Fibroblast of the aortic adventitia (primary cell): ENCODE results near the gene STOML1. TPM values are rescaled to one million over a fixed set of nuclear protein-coding genes. Genes with fewer than 3 reads are reported as not detected.

Experiments
- DNase-seq: peaks from one replicate; pipeline ENCODE4 v3.0.0-alpha.2; 2010; ENCODE audit warnings: low read depth
- H3K4me3 ChIP-seq: 2 replicates; pipeline ENCODE4 v1.5.1; 2011; ENCODE audit warnings: low read depth, mild to moderate bottlenecking, control low read depth, low read length, moderate library complexity
- total RNA-seq: library from RNA; depleted of rRNA; stranded (reverse); fragments of >200 nt; gene quantifications from 2 replicates; pipeline ENCODE4 v1.2.3, GENCODE V29; 2012; ENCODE audit warnings: low replicate concordance
- TF ChIP-seq, protein P1 (sequence below): IDR thresholded peaks from 2 replicates; pipeline ENCODE4 v1.5.1; 2011; ENCODE audit warnings: mild to moderate bottlenecking, low read length, control low read depth, inconsistent platforms; ENCODE audit not compliant: insufficient read depth

The STOML1 gene, protein sequence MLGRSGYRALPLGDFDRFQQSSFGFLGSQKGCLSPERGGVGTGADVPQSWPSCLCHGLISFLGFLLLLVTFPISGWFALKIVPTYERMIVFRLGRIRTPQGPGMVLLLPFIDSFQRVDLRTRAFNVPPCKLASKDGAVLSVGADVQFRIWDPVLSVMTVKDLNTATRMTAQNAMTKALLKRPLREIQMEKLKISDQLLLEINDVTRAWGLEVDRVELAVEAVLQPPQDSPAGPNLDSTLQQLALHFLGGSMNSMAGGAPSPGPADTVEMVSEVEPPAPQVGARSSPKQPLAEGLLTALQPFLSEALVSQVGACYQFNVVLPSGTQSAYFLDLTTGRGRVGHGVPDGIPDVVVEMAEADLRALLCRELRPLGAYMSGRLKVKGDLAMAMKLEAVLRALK
- total RNA-seq: 6.8 and 19.0 TPM in 2 replicates

GRCh38 chr15:73991726-73992593 is at the start of gene STOML1:
STOML1 (minus strand) TSS chr15:73992295; CDS start chr15:73992223, 72 bp downstream.
- H3K4me3 ChIP-seq: peak within 1 kb of the TSS; percentile 70
- TF ChIP-seq, protein P1, sequence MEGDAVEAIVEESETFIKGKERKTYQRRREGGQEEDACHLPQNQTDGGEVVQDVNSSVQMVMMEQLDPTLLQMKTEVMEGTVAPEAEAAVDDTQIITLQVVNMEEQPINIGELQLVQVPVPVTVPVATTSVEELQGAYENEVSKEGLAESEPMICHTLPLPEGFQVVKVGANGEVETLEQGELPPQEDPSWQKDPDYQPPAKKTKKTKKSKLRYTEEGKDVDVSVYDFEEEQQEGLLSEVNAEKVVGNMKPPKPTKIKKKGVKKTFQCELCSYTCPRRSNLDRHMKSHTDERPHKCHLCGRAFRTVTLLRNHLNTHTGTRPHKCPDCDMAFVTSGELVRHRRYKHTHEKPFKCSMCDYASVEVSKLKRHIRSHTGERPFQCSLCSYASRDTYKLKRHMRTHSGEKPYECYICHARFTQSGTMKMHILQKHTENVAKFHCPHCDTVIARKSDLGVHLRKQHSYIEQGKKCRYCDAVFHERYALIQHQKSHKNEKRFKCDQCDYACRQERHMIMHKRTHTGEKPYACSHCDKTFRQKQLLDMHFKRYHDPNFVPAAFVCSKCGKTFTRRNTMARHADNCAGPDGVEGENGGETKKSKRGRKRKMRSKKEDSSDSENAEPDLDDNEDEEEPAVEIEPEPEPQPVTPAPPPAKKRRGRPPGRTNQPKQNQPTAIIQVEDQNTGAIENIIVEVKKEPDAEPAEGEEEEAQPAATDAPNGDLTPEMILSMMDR: peak; percentile 83
- peak; percentile 90 for DNase-seq

- no peak for DNase-seq
Measured at GRCh38 chr15:74041311-74041756, 49.2 kb upstream of the STOML1 start.

DNA sequence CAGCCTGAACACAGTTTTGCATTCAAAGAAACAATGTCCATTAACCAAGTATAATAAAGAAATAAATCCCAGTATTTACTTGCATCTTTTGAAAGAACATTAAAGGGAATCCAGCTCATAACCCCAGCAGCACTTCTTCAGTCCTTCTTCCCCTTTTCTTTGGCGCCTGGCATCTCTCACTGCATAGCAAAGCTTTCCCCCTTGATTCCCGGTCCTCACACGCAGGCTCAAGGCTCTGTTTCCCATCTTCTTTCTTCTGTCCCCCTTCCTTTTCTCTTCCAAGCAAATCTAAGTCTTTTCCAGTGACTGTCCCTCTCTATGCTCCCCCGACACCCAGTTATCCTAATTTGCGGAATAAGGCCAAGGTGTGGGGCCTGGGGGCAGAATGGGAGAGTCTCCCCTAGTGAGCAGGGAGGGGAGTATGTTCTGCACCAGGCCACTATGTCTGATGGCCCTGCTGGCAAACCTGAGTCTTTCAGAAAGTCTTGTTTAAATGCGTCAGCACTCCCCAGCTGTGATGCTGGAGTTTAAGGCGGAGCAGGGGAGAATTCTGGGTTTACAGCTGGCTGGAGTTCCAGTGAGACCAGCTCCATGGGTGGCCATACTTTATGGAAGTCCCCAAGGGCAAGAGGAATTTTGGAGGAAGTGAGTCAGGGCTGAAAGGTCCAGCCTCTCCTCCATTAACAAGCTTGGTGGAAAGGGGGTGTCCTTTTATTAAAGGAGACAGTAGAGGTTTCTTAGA is 48.2 kb upstream of the STOML1 start:
- TF ChIP-seq, protein P1: peak; percentile 29
- DNase-seq: peak; percentile 99
- peak overlapping the region; percentile 5 for H3K4me3 ChIP-seq

More at GRCh38 chr15:74041311-74041756, 49.2 kb upstream of the STOML1 start:
- TF ChIP-seq, protein P1: no peak
- H3K4me3 ChIP-seq: no peak overlapping the region

GRCh38 chr15:74039656-74040010 is 47.5 kb upstream of the STOML1 start:
- H3K4me3 ChIP-seq: no peak overlapping the region
- TF ChIP-seq, protein P1: no peak
- no peak for DNase-seq

GRCh38 chr15:74038707-74039655 is 46.9 kb upstream of the STOML1 start:
- DNase-seq: peak; percentile 96
- H3K4me3 ChIP-seq: no peak overlapping the region
- TF ChIP-seq, protein P1: no peak
